Calu3 (cell line): ENCODE results near the gene HELZ. TPM values are rescaled to one million over a fixed set of nuclear protein-coding genes. Genes with fewer than 3 reads are reported as not detected.

Experiments used
- BruUV-seq: library from RNA; stranded (reverse); fragments of 400-500 nt; replicated peaks from 2 replicates; lab custom pipeline; 2021; lab: Mats Ljungman, UMichigan
- CTCF ChIA-PET: fragments of 300-600 bp; sonication (Branson Sonifier 250); formaldehyde crosslinking; loops from one replicate; lab custom pipeline; 2022; ENCODE audit warnings: antibody characterized with exemption; lab: Charles Lee
- DNase-seq: peaks from one replicate; pipeline ENCODE4 v3.0.0; 2022
- H3K27ac Mint-ChIP-seq: one replicate; pipeline ENCODE4 v1.8.0; 2022; ENCODE audit warnings: mixed read lengths; ENCODE audit not compliant: unreplicated experiment
- H3K27me3 Mint-ChIP-seq: one replicate; pipeline ENCODE4 v1.8.0; 2022; ENCODE audit warnings: mixed read lengths; ENCODE audit not compliant: unreplicated experiment
- H3K36me3 Mint-ChIP-seq: one replicate; pipeline ENCODE4 v1.8.0; 2022; ENCODE audit warnings: mild to moderate bottlenecking, moderate library complexity, mixed read lengths; ENCODE audit not compliant: insufficient read depth, unreplicated experiment
- H3K4me1 Mint-ChIP-seq: one replicate; pipeline ENCODE4 v1.8.0; 2022; ENCODE audit warnings: mild to moderate bottlenecking, low read depth, mixed read lengths; ENCODE audit not compliant: unreplicated experiment
- H3K4me3 Mint-ChIP-seq: one replicate; pipeline ENCODE4 v1.8.0; 2022; ENCODE audit warnings: mild to moderate bottlenecking, low read depth, moderate library complexity, mixed read lengths; ENCODE audit not compliant: unreplicated experiment
- H3K9me3 Mint-ChIP-seq: one replicate; pipeline ENCODE4 v1.8.0; 2022; ENCODE audit warnings: low read depth, mixed read lengths; ENCODE audit not compliant: unreplicated experiment
- CTCF ChIP-seq: fragments of 200-600 bp; IDR thresholded peaks from one replicate; pipeline ENCODE4 v1.8.0; 2022; ENCODE audit warnings: antibody characterized with exemption; ENCODE audit not compliant: unreplicated experiment
- intact Hi-C: fragments of 100-400 bp; cut with micrococcal nuclease; formaldehyde crosslinking; loops from one replicate; pipeline ENCODE4 v1.10.0; 2022; ENCODE audit not compliant: unreplicated experiment
- total RNA-seq: library from RNA; stranded (reverse); gene quantifications from 2 replicates; pipeline ENCODE4 v1.2.3, GENCODE V29; 2022

Gene HELZ
- total RNA-seq, 1 experiment from 2014 or later = 60.8 TPM

- Mint-ChIP-seq H3K4me1 (peaks cover 11% of the 10 kb centered on the region), H3K4me3 (no peak overlapping the region), H3K27me3 (no peaks in the 10 kb centered on the region), H3K27ac (no peak overlapping the region), H3K9me3 (no peaks in the 10 kb centered on the region), H3K36me3 (no peaks in the 10 kb centered on the region)
- BruUV-seq = no TSS peak
- intact Hi-C loops = no loop called here
- CTCF ChIA-PET = no interaction called here
- DNase-seq = no peak
- no peak for TF ChIP-seq CTCF
Observed at GRCh38 chr17:67208232-67208631, 36.8 kb downstream of the HELZ start.

- Mint-ChIP-seq H3K27ac (no peak overlapping the region), H3K36me3 (peaks cover 6% of the 10 kb centered on the region), H3K9me3 (no peaks in the 10 kb centered on the region), H3K4me3 (no peak overlapping the region), H3K27me3 (no peaks in the 10 kb centered on the region), H3K4me1 (peaks cover 11% of the 10 kb centered on the region)
- CTCF ChIA-PET = interaction anchor here (0.8 kb wide), 1 partner anchor 1002 kb away, joined by 3 read pairs; no protein-coding TSS in a partner anchor
- BruUV-seq = no TSS peak
- intact Hi-C loops = no loop called here
- no peak for DNase-seq
- no peak for TF ChIP-seq CTCF
Observed at GRCh38 chr17:67203818-67204217, 41.2 kb downstream of the HELZ start.

DNA sequence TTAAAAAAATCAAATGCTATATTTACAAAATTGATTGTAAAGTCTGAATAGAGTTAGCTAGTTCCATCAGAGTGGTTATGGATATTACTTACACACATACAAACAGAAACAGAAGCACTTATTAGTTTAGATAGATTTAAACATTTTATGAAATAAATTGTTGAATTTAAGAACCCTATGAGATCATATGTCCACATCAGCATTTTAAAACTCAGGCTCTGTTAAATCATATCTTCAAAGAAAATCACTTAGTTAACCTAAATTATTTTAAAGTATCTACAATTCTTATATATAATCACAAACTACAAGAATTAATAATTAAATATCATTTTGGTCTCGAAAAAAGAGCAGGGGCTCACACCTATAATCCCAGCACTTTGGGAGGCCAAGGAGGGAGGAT lies 42.5 kb downstream of the HELZ start:
- H3K4me3 Mint-ChIP-seq = no peak overlapping the region
- no peak for DNase-seq
- BruUV-seq = no TSS peak
- H3K9me3 Mint-ChIP-seq = no peaks in the 10 kb centered on the region
- peaks cover 2% of the 10 kb centered on the region for H3K4me1 Mint-ChIP-seq
- intact Hi-C loops = no loop called here
- TF ChIP-seq CTCF = no peak
- CTCF ChIA-PET = interaction anchor here (0.7 to 1.1 kb wide), 2 partner anchors 22 to 84 kb away, joined by 3 to 5 read pairs; no protein-coding TSS in a partner anchor
- H3K27ac Mint-ChIP-seq = no peak overlapping the region
- peaks cover 6% of the 10 kb centered on the region for H3K36me3 Mint-ChIP-seq
- H3K27me3 Mint-ChIP-seq = no peaks in the 10 kb centered on the region

DNA sequence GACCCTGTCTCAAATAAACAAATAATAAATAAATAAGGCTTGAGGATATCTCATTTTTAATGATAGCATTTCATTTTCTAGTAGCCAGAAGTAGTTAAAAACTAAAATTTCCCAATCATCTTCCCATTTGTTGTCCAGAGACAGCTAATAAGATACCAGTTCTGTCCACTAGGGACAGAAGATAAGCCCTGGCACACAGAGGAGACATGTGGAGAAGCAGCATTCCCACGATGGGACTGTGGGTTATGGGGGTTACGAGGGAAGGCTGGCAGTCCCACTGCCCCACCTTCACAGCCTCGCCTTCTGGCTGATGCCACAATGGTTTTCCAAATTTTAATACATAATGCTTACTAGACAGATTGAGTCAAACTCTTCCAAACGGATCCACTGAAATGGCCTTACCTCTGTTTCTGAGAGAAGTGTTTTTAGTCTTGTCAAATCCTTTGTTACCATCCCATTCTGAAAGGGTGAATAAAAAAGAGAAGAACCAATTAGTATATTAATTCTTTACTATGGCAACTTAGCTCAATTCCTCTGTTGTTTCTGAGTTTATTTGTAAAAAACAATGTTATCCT lies 44.2 kb downstream of the HELZ start:
- Mint-ChIP-seq H3K27me3 (no peaks in the 10 kb centered on the region), H3K27ac (no peak overlapping the region), H3K36me3 (peaks cover 6% of the 10 kb centered on the region), H3K4me1 (peaks cover 10% of the 10 kb centered on the region), H3K9me3 (no peaks in the 10 kb centered on the region), H3K4me3 (no peak overlapping the region)
- intact Hi-C loops = no loop called here
- CTCF ChIA-PET = interaction anchor here (1.0 kb wide), 1 partner anchor 124 kb away, joined by 3 read pairs; no protein-coding TSS in a partner anchor
- DNase-seq = no peak
- BruUV-seq = no TSS peak
- peak; percentile 62 for TF ChIP-seq CTCF
